GM23248 (cell line): Measurements from ENCODE around the gene SULT1C2.

Source experiments
- EZH2 ChIP-seq: fragments of 200-600 bp; sonication (generic); IDR thresholded peaks from 2 replicates; pipeline ENCODE4 v1.6.1; 2018; ENCODE audit warnings: antibody characterized with exemption, mild to moderate bottlenecking; ENCODE audit not compliant: insufficient read depth, poor library complexity, severe bottlenecking
- EZH2phosphoT487 ChIP-seq: fragments of 200-600 bp; sonication (generic); IDR thresholded peaks from 2 replicates; pipeline ENCODE4 v1.6.1; 2018; ENCODE audit warnings: antibody characterized with exemption, moderate library complexity, mild to moderate bottlenecking, low read depth; ENCODE audit not compliant: insufficient read depth

DNA sequence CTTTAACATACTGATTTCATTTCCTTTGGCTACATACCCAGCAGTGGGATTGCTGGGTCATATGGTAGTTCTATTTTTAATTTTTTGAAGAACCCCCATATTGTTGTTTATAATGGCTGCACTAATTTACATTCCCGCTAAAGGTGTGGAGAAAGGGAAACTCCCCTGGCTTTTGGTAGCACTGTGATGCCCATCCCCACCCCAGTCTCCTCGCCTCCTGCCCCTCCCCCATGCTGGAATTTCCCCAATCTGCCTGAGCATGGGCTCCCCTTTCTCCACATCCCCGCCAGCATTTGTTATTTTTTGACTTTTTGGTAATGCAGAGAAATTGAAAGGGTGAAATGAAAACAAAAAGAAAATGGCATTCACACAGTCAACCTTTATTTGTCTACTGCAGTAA is 59.1 kb downstream of the SULT1C2 start:
- TF ChIP-seq EZH2phosphoT487 (no peak), EZH2 (no peak)
